Measurements from ENCODE around the gene SIGLEC10.
"Not testable (repeated sequence)": the region's sequence is repeated elsewhere in the genome, so short reads cannot be mapped to it uniquely, and the experiment has no call there.

SIGLEC10 gene, protein sequence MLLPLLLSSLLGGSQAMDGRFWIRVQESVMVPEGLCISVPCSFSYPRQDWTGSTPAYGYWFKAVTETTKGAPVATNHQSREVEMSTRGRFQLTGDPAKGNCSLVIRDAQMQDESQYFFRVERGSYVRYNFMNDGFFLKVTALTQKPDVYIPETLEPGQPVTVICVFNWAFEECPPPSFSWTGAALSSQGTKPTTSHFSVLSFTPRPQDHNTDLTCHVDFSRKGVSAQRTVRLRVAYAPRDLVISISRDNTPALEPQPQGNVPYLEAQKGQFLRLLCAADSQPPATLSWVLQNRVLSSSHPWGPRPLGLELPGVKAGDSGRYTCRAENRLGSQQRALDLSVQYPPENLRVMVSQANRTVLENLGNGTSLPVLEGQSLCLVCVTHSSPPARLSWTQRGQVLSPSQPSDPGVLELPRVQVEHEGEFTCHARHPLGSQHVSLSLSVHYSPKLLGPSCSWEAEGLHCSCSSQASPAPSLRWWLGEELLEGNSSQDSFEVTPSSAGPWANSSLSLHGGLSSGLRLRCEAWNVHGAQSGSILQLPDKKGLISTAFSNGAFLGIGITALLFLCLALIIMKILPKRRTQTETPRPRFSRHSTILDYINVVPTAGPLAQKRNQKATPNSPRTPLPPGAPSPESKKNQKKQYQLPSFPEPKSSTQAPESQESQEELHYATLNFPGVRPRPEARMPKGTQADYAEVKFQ

DNA sequence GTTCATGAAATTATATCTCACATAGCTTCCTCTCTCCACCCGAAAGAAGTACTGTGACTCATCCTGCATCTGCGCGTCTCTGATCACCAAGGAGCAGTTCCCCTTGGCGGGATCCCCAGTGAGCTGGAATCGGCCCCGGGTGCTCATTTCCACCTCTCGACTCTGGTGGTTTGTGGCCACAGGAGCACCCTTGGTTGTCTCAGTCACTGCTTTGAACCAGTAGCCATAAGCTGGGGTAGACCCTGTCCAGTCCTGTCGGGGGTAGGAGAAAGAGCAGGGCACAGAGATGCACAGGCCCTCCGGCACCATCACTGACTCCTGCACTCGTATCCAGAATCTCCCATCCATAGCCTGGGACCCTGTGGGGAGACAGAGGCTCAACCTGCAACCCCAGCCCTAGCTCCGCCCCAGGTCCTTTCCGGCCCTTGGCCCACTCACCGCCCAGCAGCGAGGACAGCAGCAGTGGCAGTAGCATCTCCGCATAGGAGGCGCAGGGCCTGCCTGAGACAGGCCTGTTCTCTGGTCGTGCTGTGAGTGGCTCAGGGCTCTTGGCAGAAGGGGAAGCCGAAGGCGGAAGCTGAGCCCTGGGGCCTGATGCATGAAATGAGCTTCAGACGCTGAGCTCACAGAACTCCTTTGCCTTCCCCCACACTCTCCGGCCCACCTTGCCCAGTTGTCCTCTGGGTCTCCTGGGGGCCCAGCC, at the start of gene SIGLEC10:
TSS of gene SIGLEC10 (minus strand) at position 536 of the 703 bp plus-strand sequence. CDS start at position 475, 61 bp downstream.
- no peak for DNase-seq (ENCODE audit: low spot score)
- CTCF ChIA-PET = interaction anchor here (0.6 to 1.7 kb wide), 2 partner anchors 56 to 121 kb away, joined by 3 to 5 read pairs; no protein-coding TSS in a partner anchor
- TF ChIP-seq, protein P1, sequence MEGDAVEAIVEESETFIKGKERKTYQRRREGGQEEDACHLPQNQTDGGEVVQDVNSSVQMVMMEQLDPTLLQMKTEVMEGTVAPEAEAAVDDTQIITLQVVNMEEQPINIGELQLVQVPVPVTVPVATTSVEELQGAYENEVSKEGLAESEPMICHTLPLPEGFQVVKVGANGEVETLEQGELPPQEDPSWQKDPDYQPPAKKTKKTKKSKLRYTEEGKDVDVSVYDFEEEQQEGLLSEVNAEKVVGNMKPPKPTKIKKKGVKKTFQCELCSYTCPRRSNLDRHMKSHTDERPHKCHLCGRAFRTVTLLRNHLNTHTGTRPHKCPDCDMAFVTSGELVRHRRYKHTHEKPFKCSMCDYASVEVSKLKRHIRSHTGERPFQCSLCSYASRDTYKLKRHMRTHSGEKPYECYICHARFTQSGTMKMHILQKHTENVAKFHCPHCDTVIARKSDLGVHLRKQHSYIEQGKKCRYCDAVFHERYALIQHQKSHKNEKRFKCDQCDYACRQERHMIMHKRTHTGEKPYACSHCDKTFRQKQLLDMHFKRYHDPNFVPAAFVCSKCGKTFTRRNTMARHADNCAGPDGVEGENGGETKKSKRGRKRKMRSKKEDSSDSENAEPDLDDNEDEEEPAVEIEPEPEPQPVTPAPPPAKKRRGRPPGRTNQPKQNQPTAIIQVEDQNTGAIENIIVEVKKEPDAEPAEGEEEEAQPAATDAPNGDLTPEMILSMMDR (conservative IDR thresholded peaks at IDR 0.05; ENCODE audit: low read depth) = no peak
- no peak within 1 kb of the TSS for H3K27ac ChIP-seq
- POLR2A ChIA-PET (ENCODE audit: low non-redundant PET) = no interaction called here

DNA sequence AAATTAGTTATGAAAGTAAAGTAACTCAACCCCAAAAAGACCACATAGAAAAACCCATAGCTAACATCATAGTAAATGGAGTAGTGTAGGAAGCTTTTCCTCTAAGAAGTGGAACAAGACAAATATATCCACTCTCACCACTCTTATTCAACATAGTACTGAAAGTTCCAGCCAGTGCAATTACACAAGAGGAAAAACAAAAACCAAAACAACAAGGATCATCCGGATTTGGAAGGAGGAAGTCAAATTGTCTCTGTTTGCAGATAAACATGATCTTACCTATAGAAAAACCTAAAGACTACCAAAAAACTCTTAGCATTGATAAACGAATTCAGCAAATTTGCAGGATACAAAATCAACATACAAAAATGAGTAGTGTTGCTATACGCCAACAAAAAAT, 49.3 kb upstream of the SIGLEC10 start:
- TF ChIP-seq, protein P1 (conservative IDR thresholded peaks at IDR 0.05; ENCODE audit: low read depth) = no peak
- H3K27ac ChIP-seq = no peak overlapping the region
- no peak for DNase-seq (ENCODE audit: low spot score)
- POLR2A ChIA-PET (ENCODE audit: low non-redundant PET) = no interaction called here
- CTCF ChIA-PET = interaction anchor here (0.6 kb wide), 1 partner anchor 68 kb away, joined by 3 read pairs; no protein-coding TSS in a partner anchor

DNA sequence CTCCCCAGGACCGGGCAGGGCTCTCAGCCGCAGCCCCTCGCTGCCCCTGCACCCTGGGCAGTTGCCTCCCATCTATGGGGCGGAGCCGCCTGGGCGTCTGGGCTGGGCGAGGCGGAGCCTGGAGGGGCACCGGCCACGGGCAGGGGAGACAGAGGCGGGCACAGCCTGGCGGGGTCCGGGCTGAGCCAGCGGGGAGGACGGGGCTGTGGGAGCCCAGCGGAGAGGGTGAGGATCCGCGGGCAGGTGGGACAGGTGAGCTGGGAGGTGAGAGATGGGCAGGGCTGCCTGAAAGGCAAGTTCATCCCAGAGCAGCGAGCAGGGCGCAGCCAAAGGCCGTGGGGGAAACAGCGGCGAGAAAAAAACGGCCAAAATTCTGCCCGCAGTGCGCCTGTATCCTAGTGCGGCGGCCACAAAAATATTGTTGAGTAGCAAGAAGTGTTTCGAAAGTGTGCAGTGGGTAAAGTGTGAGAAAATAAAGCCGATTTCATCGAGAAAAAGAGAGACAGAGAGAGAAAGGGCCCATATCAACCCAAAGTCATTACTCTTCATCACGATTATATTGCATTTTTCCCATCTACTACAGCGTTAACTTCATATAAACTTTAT, 46.6 kb upstream of the SIGLEC10 start:
- DNase-seq (ENCODE audit: low spot score); H3K27ac ChIP-seq; POLR2A ChIA-PET (ENCODE audit: low non-redundant PET); CTCF ChIA-PET: not testable (repeated sequence)

DNA sequence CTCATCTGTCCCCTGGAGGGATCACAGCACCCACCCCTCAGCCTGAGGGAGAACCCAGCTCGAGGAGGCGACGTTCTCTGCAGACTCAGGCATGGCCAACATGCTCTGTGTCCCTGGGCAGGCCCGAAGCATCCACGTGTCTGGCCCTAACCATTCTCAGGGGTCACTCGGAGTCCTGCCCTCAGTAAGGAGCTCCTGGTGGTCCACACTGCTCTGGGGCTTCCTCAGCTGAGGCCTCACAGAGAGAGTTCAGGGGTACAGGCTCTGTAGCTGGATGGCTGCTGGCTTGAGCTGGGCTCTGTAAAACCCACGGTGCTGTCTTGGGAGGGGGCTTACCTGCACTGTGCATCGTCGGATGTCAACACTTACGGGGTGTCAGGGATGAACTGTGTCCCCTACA, 45.2 kb upstream of the SIGLEC10 start:
- ChIA-PET POLR2A (ENCODE audit: low non-redundant PET) (no interaction called here), CTCF (interaction anchor here (0.6 kb wide), 1 partner anchor 11 kb away, joined by 4 read pairs; no protein-coding TSS in a partner anchor)
- no peak overlapping the region for H3K27ac ChIP-seq
- DNase-seq (ENCODE audit: low spot score) = no peak
- TF ChIP-seq, protein P1 (conservative IDR thresholded peaks at IDR 0.05; ENCODE audit: low read depth) = no peak

DNA sequence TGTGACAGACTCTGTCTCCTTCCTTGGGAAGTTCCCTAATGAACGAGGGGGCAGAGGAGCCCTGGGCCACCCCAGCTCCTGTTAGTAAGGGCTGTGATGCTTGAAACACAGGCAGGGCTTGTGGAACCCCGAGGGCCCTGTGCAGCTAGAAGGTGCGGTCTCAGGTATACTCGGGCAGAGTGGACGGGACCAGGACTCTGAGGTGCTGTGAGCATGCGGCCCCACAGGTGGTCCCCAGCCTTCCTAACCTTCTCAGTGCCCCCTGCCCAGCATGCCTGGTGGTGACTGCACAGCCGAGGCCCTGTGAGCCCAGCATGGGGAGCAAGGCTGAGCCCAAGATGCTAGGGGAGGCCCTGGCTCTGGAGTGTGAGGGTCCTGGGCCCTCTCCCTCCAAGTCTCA, 44.8 kb upstream of the SIGLEC10 start:
- POLR2A ChIA-PET (ENCODE audit: low non-redundant PET) = no interaction called here
- TF ChIP-seq, protein P1 (conservative IDR thresholded peaks at IDR 0.05; ENCODE audit: low read depth) = no peak
- no peak overlapping the region for H3K27ac ChIP-seq
- no peak for DNase-seq (ENCODE audit: low spot score)
- CTCF ChIA-PET = interaction anchor here (0.6 kb wide), 1 partner anchor 11 kb away, joined by 4 read pairs; no protein-coding TSS in a partner anchor

DNA sequence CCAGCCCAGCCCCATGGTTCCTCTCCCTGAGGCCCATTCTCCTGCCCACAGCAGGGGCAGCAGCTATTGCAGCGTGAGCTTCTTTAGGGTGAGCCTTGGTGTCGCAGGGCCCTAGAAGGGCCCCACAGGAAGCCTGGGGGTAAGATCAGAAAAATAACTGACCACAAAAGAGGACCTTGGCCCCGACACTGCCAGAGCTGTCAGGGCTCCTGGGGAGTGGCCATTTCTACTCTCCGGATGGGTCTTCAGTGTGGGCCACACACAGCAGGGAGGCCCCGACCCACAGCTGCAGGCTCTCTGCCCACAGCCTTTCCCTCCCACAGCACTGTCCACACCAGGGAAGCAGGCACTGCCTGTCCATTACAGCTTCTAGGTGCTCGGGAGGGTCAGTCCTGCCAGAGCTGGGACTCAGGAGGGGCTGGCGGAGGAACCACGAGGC, 44.3 kb upstream of the SIGLEC10 start:
- CTCF ChIA-PET = no interaction called here
- POLR2A ChIA-PET (ENCODE audit: low non-redundant PET) = no interaction called here
- H3K27ac ChIP-seq = no peak overlapping the region
- TF ChIP-seq, protein P1 (conservative IDR thresholded peaks at IDR 0.05; ENCODE audit: low read depth) = no peak
- no peak for DNase-seq (ENCODE audit: low spot score)
